HG02623 (cell line): ENCODE results near the gene INPP5A.

Experiments used
- ATAC-seq: cut with Tn5 transposase; IDR thresholded peaks from one replicate; pipeline ENCODE4 v1.9.1; 2021; ENCODE audit warnings: moderate library complexity; ENCODE audit not compliant: unreplicated experiment

INPP5A gene

DNA sequence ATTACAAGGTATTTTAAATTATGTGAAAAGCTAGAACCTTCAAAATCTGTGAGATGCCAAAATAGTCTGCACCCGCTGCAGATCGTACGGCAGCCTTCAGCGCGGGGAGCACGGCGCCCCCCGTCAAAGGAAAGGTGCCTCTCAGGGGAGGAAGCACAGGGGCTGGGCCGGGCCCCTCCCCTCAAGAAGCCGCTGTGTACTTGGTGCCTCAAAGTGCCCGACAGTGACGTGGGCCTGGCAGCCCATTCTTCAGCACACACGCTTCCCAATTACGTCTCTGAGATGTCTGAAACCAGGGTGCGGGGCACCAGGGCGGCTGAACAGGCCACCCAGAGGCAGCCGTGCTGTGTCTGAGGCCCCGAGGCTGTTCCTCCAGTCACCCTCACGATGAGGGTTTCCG lies 116.1 kb downstream of the INPP5A start:
- no peak for ATAC-seq

DNA sequence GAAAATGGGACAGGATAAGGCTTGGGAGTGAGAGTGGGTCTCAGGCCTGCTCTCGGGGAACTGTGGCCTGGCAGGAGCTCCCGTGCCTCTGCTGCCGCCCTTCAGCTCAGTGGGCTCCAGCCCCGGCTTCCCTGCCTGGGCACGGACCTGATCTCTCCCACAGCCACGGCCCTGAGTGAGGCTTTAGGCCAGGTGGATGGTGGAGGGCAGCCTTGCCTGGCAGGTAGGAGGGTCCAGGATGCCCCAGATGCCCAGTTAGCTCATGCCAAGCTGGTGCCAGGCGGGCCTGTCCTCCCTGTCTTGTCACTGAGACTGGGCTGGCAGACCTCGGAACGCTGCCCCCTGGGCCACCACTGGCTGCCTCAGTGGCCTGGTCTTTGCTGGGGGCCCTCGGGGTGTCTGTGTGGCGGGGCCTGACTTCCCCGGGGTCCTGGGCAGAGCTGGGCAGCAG lies 116.6 kb downstream of the INPP5A start:
- ATAC-seq, result no peak

DNA sequence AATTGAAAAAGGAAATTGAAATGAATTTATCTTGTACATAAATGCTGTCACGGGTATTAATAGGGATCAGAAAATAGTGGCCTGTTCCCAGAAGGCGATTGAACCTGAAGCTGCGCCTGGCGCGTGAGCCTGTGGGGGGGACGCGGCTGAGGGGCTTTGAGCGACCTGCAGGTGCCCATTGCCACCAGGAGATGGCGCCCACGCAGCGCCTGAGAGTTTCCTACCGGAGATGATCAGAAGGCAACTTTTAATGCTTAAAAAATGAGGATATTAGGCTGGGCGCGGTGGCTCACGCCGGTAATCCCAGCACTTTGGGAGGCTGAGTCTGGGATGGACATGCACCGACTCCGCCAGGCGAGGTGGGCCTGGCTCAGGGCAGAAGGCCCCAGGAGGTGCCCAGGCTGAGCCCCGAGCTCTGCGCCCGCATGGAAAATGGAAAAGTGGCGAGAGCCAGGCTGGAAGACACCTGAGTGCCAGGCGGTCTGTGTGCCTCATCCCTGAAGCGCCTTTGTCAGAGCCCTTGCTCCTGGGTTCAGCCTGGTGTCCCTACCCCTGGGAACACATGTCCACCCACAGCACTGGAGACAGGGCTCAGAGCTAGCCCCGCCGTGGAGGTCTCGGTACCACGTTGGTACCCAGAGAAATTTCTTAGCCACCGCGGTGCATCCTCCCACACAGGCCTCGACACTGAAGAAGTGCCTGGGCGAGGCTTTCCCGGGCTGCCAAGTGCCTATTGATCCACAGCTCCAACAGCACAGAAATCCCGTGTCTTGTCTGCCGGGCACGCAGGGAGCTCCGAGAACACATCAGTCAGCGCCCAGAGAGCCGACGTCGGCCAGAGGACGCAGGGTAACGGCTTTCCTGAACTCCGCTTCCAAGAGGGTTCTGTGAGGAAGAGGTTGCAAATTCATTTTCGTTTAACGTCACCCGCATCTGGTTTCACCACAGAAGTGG lies 117.4 kb downstream of the INPP5A start:
- ATAC-seq, result no peak

DNA sequence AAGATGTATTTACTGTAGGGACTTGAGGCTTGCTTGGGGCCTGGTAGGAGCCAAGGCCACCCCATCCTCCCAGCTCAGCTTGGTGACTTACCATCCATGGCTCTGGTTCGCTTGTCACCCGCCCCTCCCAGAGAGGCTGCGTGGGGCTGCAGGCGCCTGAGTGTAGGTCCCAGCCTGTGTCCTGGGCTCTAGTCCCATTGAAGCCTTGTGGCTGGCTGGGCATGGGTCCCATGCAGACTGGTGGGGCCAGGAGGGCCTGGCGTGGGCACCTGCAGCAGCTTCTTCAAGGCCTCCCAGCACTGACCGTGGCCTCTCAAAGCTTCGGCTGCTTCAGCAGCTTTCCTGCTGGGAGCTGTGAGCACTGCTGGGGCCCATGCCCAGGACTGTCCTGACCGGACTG lies 118.1 kb downstream of the INPP5A start:
- ATAC-seq, result no peak

DNA sequence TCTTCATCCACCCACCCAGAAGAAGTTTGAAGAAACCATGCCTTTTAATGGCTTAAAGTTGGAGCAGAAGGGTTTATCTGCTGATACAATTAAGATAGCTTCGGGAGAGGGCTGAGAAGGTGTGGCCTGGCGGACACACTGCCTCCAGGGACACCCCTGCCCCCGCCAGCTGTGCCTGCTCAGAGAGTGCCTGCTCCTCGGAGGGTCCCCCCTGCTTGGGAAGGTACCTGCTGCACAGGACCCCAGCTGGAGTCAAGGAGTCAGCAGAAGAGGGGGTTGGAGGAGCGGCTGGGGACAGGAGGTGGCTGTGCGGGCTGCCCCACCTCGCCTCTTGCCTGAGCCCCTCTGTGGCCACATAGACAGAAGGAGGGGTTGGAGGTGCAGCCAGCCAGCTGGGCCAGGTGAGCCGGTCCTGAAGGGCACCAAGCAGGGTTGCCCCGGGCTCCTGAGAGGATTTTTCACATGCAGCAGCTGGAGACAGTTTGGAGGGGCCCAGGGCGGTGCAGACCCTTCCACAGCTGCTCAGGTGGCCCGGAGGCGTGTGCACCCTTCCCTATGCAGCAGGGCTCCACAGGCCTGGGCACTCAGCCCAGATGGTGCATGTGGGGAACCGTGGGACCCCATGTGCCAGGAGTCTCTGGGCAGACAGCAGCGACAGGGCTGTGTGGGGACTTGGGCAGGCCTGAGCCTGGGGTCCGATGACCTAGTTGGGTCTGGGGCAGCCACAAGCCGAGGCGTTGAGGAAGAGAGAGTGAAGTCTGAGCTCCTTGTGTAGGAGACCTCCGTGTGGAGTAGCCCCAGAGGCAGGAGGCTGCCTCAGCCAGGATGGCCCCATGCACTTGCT lies 118.9 kb downstream of the INPP5A start:
- ATAC-seq, result no peak

DNA sequence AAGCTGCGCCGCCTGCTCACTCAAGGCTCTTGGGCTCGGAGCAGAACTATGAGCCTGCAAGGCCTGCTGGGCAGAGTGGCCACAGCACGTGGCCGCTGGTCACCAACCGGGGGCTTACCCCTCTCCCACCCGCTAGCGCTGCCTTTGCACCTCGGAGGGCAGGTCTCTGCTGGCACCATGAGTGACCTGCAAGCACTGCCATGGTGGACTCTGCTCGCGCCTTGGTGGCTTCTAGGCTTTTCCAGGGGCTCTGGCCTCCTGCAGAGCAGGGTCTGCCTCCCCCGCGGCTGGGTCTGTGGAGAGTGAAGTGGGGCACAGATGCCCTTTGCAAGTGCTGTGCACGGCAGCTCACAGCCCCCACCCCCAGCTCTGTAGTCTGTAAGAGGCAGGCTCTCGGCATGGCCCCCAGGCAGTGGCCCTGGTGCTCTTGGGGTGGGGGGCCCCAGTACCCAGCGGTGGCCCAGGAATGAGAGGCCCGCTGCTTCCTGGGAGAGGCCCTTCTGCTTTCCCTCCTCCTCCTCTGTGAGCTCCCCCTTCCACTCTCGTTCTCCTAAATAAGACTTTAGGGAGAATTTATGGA lies 119.6 kb downstream of the INPP5A start:
- no peak for ATAC-seq

DNA sequence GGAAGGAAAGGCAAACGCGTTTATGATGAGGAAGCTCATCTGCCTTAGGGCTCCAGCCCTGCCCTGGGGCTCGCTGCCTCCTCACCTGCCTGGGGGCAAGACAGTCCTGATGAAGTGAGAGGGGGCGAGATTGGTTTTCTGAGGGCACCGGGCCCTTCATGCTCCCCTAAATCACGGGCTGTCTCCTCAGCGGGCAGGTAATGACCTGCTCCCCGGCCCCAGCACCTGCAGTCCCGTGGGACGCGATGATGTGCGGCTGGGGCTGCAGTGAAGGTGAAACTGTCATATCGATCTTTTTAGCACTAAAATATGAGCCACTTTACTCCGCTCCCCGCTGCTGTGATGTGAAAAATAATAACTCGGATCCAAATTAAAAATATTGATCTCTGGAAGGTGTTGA lies 120.2 kb downstream of the INPP5A start:
- ATAC-seq, result no peak

DNA sequence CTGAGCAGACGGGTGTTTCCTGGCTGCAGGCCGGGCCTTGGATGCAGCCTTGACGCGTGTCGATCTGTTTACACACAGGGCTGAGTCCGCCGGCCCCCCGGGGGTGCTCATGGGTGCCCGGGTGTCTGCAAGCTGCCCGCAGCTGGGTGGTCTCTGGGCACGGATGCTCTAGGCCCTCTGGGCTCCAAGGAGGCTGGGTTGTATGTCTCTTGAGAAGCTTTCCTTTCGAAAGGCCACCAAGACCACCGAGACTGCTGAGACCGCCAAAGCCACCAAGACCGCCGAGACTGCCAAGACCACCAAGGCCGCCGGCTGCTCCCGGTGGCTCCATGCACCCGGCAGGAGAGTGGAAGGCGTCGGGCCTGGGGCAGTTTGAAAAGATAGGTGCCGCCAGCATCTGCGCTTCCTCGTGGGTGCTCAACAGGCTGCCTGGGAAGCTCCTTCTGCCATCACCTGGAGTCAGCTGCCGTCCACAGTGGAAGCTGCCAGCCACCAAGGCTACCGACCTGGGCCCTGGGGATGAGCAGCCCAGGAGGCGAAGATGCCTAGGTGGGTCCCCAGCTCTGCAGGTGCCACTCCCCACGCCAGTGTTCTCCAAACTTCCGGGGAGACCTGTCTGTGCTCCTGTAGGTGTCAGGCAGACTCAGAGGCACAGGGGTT lies 121.1 kb downstream of the INPP5A start:
- no peak for ATAC-seq

DNA sequence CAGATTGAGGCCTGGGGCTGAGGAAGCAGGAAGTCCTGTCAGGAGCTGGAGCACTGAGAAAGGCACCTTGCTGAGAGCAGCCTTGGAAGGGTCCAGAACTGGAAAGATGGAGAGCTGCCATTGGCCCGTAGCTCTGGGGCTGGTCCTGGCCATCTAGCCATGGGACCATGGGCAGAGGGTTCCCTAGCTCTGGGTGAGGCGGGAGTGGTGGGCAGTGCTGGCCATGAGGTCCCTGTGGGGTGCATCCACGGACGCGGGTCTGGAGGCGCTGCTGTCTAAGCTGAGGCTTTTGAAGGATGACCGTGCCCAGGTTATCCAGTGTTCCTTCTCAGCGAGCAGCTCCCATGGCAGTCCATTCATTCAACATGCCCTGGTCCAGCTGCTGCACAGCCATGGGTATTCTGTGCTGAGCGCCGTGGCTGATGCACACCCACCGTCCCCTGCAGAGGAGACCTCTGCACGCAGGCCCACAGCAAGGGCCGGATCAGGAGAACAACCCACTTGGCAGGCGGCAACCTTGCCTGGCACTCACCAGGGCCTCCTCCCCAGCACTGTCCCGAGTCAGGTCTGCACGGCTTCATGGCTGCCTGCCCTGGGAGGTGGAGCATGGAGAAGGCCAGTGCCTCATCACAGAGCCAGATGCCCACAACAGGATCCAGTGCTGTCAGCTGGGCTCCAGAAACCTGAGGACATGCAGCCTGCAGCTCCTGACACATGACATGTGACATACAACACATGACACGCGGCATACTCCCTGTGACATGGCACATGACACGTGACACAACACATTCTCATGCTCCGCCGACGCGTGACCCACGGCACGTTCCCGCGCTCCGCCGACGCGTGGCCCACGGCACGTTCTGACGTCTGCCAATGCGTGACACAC lies 121.9 kb downstream of the INPP5A start:
- ATAC-seq, result no peak

DNA sequence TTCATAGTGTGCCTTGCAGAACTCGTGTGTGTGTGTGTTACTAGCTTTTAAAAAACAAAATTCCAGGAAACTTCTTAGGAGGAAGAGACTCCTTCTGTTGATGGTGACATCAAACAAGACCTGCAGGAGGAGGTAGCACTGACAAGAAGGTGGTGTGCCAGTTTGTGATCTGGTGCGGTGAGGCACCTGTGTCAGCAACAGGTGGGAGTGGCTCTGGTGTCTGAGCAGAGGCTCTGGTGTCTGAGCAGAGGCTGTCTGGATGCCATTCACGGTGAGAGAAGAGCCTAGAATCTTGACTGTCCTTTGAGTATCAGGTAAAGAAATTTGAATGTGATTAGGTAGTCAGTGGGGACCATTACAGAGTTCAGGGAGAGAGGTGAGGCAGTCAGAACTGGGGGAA lies 122.8 kb downstream of the INPP5A start:
- ATAC-seq, result no peak

DNA sequence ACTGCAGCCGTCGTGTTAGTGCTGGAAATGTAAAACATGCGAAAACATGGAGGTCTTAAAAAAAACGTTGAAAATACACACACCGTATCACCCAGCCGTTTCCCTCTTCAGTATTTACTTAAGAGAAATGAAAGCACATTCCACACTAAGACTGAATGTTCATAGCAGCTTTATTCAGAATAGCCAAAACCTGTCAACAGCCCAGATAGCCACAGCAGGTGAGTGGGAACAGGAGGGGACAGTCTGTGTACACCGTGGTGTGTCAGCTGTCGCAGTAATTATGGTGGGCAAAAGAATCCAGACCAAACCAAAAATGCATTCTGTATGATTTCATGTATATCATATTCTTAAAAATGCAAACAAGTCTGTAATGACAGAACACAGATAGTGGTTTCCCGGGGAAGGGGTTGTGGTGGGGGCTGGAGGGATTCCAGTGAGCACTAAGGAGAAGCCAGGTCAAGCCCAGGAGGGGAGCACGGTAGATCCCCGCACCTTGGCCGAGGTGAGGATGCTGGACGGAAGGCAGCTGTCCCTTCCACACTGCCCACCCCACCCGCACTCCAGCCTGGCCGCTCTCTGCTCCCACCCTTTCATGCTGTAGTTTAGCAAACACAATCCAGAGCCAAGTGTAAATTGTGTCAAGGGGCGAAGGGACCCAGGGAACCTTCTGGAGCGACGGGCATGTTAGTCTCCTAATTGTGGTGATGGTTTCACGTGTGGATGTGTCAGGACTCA lies 124.8 kb downstream of the INPP5A start:
- ATAC-seq, result no peak

DNA sequence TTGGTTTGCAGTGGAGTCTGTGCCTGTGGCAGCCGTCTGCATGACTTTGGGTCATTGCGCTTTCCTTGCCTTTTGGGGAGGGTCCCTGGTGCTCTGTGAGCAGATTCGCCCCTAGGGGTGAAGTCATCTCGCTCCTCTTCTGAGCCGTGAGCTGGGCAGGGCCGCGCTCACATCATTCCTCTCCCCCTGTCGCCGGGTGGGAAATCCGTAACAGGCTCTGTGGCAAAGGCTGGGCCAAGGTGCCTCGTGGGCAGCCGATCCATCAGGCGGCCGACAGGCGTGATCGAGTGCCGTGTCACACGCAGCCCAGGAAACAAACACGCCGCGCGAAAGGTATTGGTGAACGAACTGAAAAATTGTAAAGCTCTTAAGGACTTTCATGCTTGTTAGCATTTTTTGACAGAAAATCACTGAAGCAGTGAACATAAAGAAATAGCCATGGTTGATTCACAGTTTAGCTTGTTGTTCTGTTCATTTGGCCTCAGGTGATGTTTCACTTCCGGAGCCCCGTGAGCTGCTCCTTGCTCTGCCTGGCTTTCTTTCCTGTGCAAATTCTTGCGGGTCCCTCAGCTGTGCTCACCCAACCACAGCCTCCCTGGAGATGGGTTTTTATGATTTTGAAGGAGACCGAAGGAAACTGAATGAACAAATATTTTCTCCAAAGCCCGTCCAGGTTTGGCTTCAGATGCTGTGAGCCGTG lies 126.2 kb downstream of the INPP5A start:
- ATAC-seq, result no peak

DNA sequence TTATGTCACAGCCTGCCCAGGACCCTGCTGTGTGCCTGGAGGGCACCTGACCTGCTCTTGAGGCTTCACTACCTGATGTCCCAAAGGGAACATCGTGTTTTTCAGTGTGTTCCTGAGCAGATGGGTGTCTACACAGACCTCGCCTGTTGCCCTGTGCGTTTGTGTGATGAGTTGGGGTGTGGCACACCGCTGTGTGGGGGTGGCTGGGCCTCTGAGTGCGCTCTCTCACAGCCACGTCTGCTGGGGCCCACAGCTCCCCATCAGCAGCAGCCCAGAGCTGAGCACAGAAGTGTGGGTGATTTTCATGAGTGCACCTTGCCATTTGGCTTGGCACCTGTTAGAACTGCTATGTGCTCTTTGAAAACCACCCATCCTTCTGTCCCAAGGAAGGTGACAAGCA lies 126.8 kb downstream of the INPP5A start:
- ATAC-seq, result no peak

DNA sequence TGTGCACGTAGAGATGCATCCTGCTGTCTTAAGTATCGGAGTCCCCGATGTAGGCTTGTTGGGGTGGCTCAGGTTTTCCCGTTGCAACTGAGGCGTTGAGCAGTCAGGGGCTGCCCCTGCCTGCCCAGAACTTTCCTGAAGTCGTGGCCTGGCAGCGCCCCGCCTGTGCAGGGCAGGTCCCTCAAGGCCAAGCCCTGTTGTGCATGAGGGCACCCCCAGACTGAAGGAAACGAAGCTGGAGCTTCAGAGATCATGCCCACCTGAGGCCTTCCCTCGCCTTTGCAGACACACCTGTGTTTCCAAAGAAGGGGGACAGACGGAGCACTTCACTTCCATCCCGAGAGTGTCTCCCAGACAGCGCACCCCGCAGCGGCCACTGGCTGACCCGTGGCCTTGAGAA lies 127.3 kb downstream of the INPP5A start:
- ATAC-seq, result no peak

DNA sequence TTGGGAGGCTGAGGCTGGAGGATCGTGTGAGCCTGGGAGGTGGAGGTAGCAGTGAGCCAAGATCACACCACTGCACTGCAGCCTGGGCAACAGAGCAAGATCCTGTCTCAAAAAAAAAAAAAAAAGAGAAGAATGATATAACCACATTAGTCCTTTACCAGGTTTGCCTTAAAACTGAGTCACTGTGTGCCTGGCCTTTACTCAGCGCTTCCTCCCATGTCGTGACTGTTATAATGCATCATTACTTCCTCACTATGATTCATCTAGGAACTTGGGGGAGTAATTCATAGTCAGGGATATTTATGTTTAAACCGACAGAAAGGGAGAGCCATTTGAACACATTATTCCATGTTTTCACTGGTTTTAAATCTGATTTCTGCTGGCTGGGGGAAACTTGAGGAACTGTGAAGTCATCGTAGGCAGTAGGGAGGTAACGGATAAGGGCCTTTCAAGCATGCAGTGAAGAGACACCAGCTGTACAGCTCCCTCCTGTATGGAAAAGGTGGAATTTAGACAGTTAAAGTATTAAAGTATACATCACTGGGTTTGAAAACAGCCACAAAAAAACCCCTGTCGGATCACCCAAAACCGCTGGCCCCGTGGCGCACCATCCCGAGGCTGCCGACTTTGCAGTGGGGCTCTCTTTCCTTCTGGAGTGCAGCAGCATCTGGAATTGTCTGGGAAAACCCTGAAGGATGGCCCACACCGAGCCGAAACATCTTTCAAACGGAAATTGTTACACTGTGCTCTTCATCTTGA lies 128.5 kb downstream of the INPP5A start:
- ATAC-seq, result no peak

DNA sequence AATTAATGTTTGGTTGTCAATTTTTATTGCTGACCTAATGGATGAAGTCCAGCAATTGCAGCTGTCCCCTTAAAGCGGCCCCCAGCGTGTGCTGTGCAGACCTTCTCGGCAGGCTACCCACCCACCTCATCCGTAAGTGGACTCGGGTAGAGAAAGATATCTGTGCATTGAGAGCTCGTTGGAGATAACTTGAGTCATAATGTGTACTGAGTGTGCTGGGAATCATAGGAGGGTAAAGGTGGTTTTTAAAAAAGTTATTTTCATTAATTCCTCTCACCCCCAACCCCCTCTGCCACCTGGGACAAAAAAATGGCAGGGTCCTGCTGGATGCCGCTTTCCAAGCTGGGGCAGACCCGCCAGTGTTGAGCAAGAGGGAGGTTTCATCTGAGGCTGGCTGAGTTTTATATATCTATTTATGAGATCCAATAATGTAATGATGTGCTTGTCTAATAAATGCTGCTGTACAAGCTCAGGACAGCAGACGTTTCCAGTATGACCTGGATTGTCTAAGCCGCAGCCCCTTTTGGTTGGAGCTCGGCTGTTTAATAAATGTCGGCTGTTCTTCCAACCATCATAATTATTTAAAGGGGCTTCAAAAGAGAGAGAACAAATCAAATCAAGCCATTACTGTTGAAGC lies 129.2 kb downstream of the INPP5A start:
- no peak for ATAC-seq

DNA sequence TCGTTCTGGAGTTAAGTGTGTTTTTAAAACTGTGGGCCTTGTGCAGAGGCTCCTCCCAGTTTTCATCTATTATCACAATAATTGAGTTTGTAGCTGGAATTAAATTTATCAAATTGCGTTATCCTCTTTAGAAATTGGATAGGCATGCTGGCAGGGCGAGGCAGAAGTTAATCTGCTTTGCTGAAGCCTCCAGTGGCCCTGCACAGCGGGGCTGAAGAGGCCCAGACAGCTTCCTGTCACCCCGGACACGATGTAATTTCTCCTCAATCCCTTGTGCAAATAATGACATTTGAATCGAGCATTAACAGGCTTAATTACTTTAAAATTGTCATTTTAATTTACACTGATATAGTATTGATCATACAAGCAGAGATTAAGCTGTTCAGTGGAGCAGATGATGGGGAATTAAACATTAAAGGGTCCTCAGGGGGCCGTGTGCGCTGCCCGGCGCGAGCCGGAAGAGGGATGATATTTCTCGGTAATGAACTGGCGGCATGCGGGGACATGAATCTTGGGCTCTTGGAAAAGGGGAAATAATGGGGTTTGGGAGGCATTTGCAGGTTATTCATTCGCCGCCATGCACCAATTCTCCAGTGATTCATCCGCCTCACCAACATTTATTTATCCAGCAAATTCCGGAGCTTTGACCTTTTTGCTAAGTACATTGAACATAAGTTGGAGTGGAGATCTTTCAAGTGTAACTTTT lies 129.9 kb downstream of the INPP5A start:
- no peak for ATAC-seq
